SU-DHL-6 (cell line): Measurements from ENCODE around the gene WDR4.

Experiments
- H2AFZ ChIP-seq: fragments of 200-600 bp; sonication (generic); 2 replicates; pipeline ENCODE4 v1.6.1; 2014; ENCODE audit warnings: low read depth, mild to moderate bottlenecking, moderate library complexity, mixed read lengths, antibody characterized with exemption, low read length; ENCODE audit not compliant: severe bottlenecking
- H3F3A ChIP-seq: fragments of 200-600 bp; shearing (Covaris generic); 2 replicates; pipeline ENCODE4 v1.6.0; 2016; ENCODE audit warnings: antibody characterized with exemption, mild to moderate bottlenecking; ENCODE audit not compliant: insufficient read depth
- H3K27ac ChIP-seq: fragments of 200-600 bp; sonication (generic); 2 replicates; pipeline ENCODE4 v1.5.1; 2016; ENCODE audit warnings: low read depth, mild to moderate bottlenecking, low read length, moderate library complexity, mixed read lengths
- H3K27me3 ChIP-seq: fragments of 200-600 bp; sonication (generic), shearing (Covaris generic); 2 replicates; pipeline ENCODE4 v1.6.0; 2014; ENCODE audit warnings: mild to moderate bottlenecking, low read length
- H3K36me3 ChIP-seq: fragments of 200-600 bp; sonication (generic); 2 replicates; pipeline ENCODE4 v1.6.1; 2014; ENCODE audit warnings: mild to moderate bottlenecking, low read length, mixed read lengths
- H3K4me2 ChIP-seq: fragments of 300-600, 200-600 bp; shearing (Covaris generic), sonication (generic); 2 replicates; pipeline ENCODE4 v1.6.0; 2014; ENCODE audit warnings: low read length, low read depth, mild to moderate bottlenecking; ENCODE audit not compliant: poor library complexity, severe bottlenecking
- H3K4me3 ChIP-seq: fragments of 200-600 bp; sonication (generic); 2 replicates; pipeline ENCODE4 v1.5.1; 2014; ENCODE audit warnings: antibody characterized with exemption, low read length, mild to moderate bottlenecking, mixed read lengths; ENCODE audit not compliant: insufficient read depth, poor library complexity, severe bottlenecking
- H3K79me2 ChIP-seq: fragments of 200-600 bp; sonication (generic); 2 replicates; pipeline ENCODE4 v1.6.1; 2014; ENCODE audit warnings: mild to moderate bottlenecking, low read length, moderate library complexity; ENCODE audit not compliant: insufficient read depth
- H3K9ac ChIP-seq: fragments of 200-600 bp; sonication (generic); 2 replicates; pipeline ENCODE4 v1.7.0; 2014; ENCODE audit warnings: mild to moderate bottlenecking, low read length
- H3K9me2 ChIP-seq: fragments of 200-600 bp; sonication (generic); replicated peaks from 2 replicates; pipeline ENCODE4 v1.6.1; 2014; ENCODE audit warnings: low read length; ENCODE audit not compliant: insufficient read depth
- H3K9me3 ChIP-seq: fragments of 200-600 bp; sonication (generic); 2 replicates; pipeline ENCODE4 v1.6.1; 2014; ENCODE audit warnings: low read length, mixed read lengths; ENCODE audit not compliant: insufficient read depth
- H4K20me1 ChIP-seq: fragments of 200-600 bp; sonication (generic); 2 replicates; pipeline ENCODE4 v1.6.1; 2014; ENCODE audit warnings: low read depth, mild to moderate bottlenecking, antibody characterized with exemption, low read length, moderate library complexity, mixed read lengths
- CTCF ChIP-seq: fragments of 200-600 bp; sonication (generic); IDR thresholded peaks from one replicate; pipeline ENCODE4 v1.5.1; 2017; ENCODE audit warnings: antibody characterized with exemption, mild to moderate bottlenecking, low read length, moderate library complexity; ENCODE audit not compliant: insufficient read depth, poor library complexity, severe bottlenecking
- EZH2phosphoT487 ChIP-seq: fragments of 200-600 bp; sonication (generic), shearing (Covaris generic); conservative IDR thresholded peaks from 2 replicates; pipeline ENCODE4 v1.6.1; 2018; ENCODE audit warnings: mild to moderate bottlenecking, antibody characterized with exemption, low read length, moderate library complexity, mixed read lengths

WDR4 gene

GRCh38 chr21:42860345-42860744 is 19.0 kb downstream of the WDR4 start:
- no peak for TF ChIP-seq CTCF
- peaks cover 65% of the 10 kb centered on the region for H3K79me2 ChIP-seq
- H3K27me3 ChIP-seq, result no peaks in the 10 kb centered on the region
- H3F3A ChIP-seq, result no peaks in the 10 kb centered on the region
- no peak overlapping the region for H2AFZ ChIP-seq
- H3K9ac ChIP-seq, result no peak overlapping the region
- H3K27ac ChIP-seq, result no peak overlapping the region
- no peaks in the 10 kb centered on the region for H4K20me1 ChIP-seq
- H3K4me3 ChIP-seq, result no peak overlapping the region
- H3K36me3 ChIP-seq, result peaks cover 12% of the 10 kb centered on the region; the same call in 1 of the 2 replicates
- no peak overlapping the region for H3K4me2 ChIP-seq
- no peaks in the 10 kb centered on the region for H3K9me3 ChIP-seq
- no peaks in the 10 kb centered on the region for H3K9me2 ChIP-seq

GRCh38 chr21:42859891-42860230 is 19.5 kb downstream of the WDR4 start:
- Histone ChIP-seq H2AFZ (no peak overlapping the region), H4K20me1 (no peaks in the 10 kb centered on the region), H3K4me2 (no peak overlapping the region), H3K4me3 (no peak overlapping the region), H3K9me2 (no peaks in the 10 kb centered on the region), H3K79me2 (peaks cover 60% of the 10 kb centered on the region), H3K36me3 (peaks cover 12% of the 10 kb centered on the region; the same call in 1 of the 2 replicates), H3F3A (no peaks in the 10 kb centered on the region), H3K27ac (no peak overlapping the region), H3K9ac (no peak overlapping the region), H3K9me3 (no peaks in the 10 kb centered on the region), H3K27me3 (no peaks in the 10 kb centered on the region)
- TF ChIP-seq CTCF, result no peak
- no peak for TF ChIP-seq EZH2phosphoT487

GRCh38 chr21:42858957-42859890 is 20.1 kb downstream of the WDR4 start:
- H3K9ac ChIP-seq, result no peak overlapping the region
- H3K4me2 ChIP-seq, result no peak overlapping the region
- peaks cover 54% of the 10 kb centered on the region for H3K79me2 ChIP-seq
- H3K27me3 ChIP-seq, result no peaks in the 10 kb centered on the region
- H3K9me2 ChIP-seq, result no peaks in the 10 kb centered on the region
- H3K36me3 ChIP-seq, result peaks cover 12% of the 10 kb centered on the region; the same call in 1 of the 2 replicates
- H4K20me1 ChIP-seq, result 0 out of 2 replicates have a peak, but pooled peaks cover 2% of the 10 kb centered on the region
- H3K9me3 ChIP-seq, result no peaks in the 10 kb centered on the region
- H3F3A ChIP-seq, result no peaks in the 10 kb centered on the region
- H2AFZ ChIP-seq, result no peak overlapping the region
- no peak for TF ChIP-seq EZH2phosphoT487
- TF ChIP-seq CTCF, result no peak
- no peak overlapping the region for H3K27ac ChIP-seq
- no peak overlapping the region for H3K4me3 ChIP-seq
